GM12878 (cell line): ENCODE results near the gene TMEM253. TPM values are rescaled to one million over a fixed set of nuclear protein-coding genes. Genes with fewer than 3 reads are reported as not detected.

Experiments used
- ATAC-seq: fragments of 200-7000 bp; cut with Tn5 transposase; 3 replicates; pipeline ENCODE4 v1.9.1; 2020; ENCODE audit warnings: mild to moderate bottlenecking, moderate library complexity
- BruUV-seq: library from RNA; stranded (reverse); fragments of 400-500 nt; replicated peaks from 2 replicates; lab custom pipeline; 2021; lab: Mats Ljungman, UMichigan
- CTCF ChIA-PET: fragments of 300-600 bp; sonication (Branson Sonifier 250); formaldehyde crosslinking; extraction: SDS; loops from one replicate; lab custom pipeline; 2021; ENCODE audit warnings: inconsistent platforms; lab: Yijun Ruan, JAX
- POLR2A ChIA-PET: fragments of 350-600 bp; formaldehyde crosslinking; extraction: SDS; loops from one replicate; lab custom pipeline; 2021; ENCODE audit warnings: inconsistent platforms; lab: Charles Lee
- RAD21 ChIA-PET: fragments of 300-600 bp; sonication (Branson Sonifier 250); formaldehyde crosslinking; loops from one replicate; lab custom pipeline; 2023; ENCODE audit warnings: antibody characterized with exemption; ENCODE audit not compliant: unreplicated experiment; lab: Charles Lee
- SMC1A ChIA-PET: fragments of 300-600 bp; sonication (Branson Sonifier 250); formaldehyde crosslinking; loops from one replicate; lab custom pipeline; 2023; ENCODE audit not compliant: unreplicated experiment, uncharacterized antibody; lab: Charles Lee
- DNase-seq: peaks from one replicate; pipeline ENCODE4 v3.0.0-alpha.2; 2011; ENCODE audit warnings: low read depth, low spot score
- FAIRE-seq: peaks from 3 replicates; lab custom pipeline; 2011; peaks lifted over from hg19 to GRCh38; lab: Jason Lieb, UNC
- H2AFZ ChIP-seq: 2 replicates; pipeline ENCODE4 v1.6.0; 2011; ENCODE audit warnings: low read depth, low read length, control low read depth; ENCODE audit not compliant: control insufficient read depth
- H3K27ac ChIP-seq: 2 replicates; pipeline ENCODE4 v1.5.1; 2011; ENCODE audit warnings: control low read depth; ENCODE audit not compliant: control insufficient read depth, insufficient read depth
- H3K27me3 ChIP-seq, 2 experiments: replicated peaks in 1 of 2; 2 replicates each; pipeline versions ENCODE4 v1.6.0 to v1.6.1; 2011; ENCODE audit warnings: low read length in 1 of 2; ENCODE audit not compliant: control insufficient read depth in 2 of 2, insufficient read depth in 2 of 2
- H3K36me3 ChIP-seq, 2 experiments: 2 replicates each; pipeline ENCODE4 v1.5.1; 2011; ENCODE audit warnings: low read length in 1 of 2; ENCODE audit not compliant: control insufficient read depth in 2 of 2, insufficient read depth in 2 of 2
- H3K4me1 ChIP-seq: 2 replicates; pipeline ENCODE4 v1.6.1; 2011; ENCODE audit warnings: mild to moderate bottlenecking, low read length, moderate library complexity, mixed read lengths; ENCODE audit not compliant: control insufficient read depth, insufficient read depth
- H3K4me2 ChIP-seq: 2 replicates; pipeline ENCODE4 v1.6.0; 2011; ENCODE audit warnings: control low read depth; ENCODE audit not compliant: control insufficient read depth, insufficient read depth
- H3K4me3 ChIP-seq: fragments of 200-600 bp; sonication (generic); 2 replicates; pipeline ENCODE4 v1.5.1; 2016
- H3K79me2 ChIP-seq: 2 replicates; pipeline ENCODE4 v1.6.0; 2011; ENCODE audit warnings: low read length; ENCODE audit not compliant: control insufficient read depth, insufficient read depth
- H3K9ac ChIP-seq: 2 replicates; pipeline ENCODE4 v1.8.0; 2011; ENCODE audit warnings: low read length, control low read depth, mixed read lengths; ENCODE audit not compliant: control insufficient read depth, insufficient read depth
- H3K9me3 ChIP-seq: replicated peaks from 3 replicates; pipeline ENCODE4 v1.5.1; 2011; ENCODE audit warnings: mild to moderate bottlenecking, low read length; ENCODE audit not compliant: control insufficient read depth, insufficient read depth
- H4K20me1 ChIP-seq: 2 replicates; pipeline ENCODE4 v1.6.0; 2011; ENCODE audit not compliant: control insufficient read depth, insufficient read depth
- CBX3 ChIP-seq: fragments of 200-600 bp; sonication (generic); IDR thresholded peaks from 2 replicates; pipeline ENCODE4 v1.6.1; 2016; ENCODE audit warnings: low read depth, borderline replicate concordance
- RELB ChIP-seq: fragments of 450-650 bp; IDR thresholded peaks from 2 replicates; pipeline ENCODE4 v1.6.1; 2017; ENCODE audit warnings: low read depth, mild to moderate bottlenecking, moderate library complexity
- TCF7 ChIP-seq: IDR thresholded peaks from 2 replicates; pipeline ENCODE4 v1.6.1; 2014; ENCODE audit warnings: antibody characterized with exemption, borderline replicate concordance
- WGBS: methylation state at CpG from one replicate; pipeline ENCODE4 v1.1.6; 2016; ENCODE audit warnings: low lambda C conversion rate; ENCODE audit not compliant: insufficient replicate concordance, insufficient coverage; ENCODE audit errors: missing lambda C conversion rate; 5-methylcytosine and 5-hydroxymethylcytosine counted together
- in situ Hi-C: fragments of 300-500 bp; cut with MboI; formaldehyde crosslinking; loops from 9 replicates; pipeline ENCODE4 v1.14.3; 2018; ENCODE audit warnings: mixed read lengths
- intact Hi-C: fragments of 100-400 bp; cut with micrococcal nuclease; formaldehyde crosslinking; loops from one replicate; pipeline ENCODE4 v1.14.2; 2022; ENCODE audit not compliant: unreplicated experiment
- polyA plus RNA-seq, 11 experiments: library from polyadenylated mRNA; depleted of rRNA in 4 of 11; unstranded in 6 of 11; stranded (reverse) in 5 of 11; fragments of >200 nt; fragmentation: Nextera tagmentation in 4 of 11; fragmentation: Illumina TruSeq in 1 of 11; extraction: Ambion mirVana in 4 of 11; extraction: Trizol in 1 of 11; gene quantifications; 1 replicate in 1 of 11; 2 replicates in 10 of 11; pipeline versions ENCODE4 v1.2.1 to v1.2.3, GENCODE V29; 2011 to 2016; ENCODE audit warnings: inconsistent platforms in 2 of 11, missing spikeins in 2 of 11, low read depth in 1 of 11
- total RNA-seq, 4 experiments: library from RNA; depleted of rRNA in 3 of 4; stranded (reverse); fragments of >200 nt in 3 of 4; fragmentation: Illumina TruSeq in 1 of 4; extraction: Trizol in 1 of 4; gene quantifications; 2 replicates each; pipeline versions ENCODE4 v1.2.1 to v1.2.3, GENCODE V29; 2013 to 2021

The TMEM253 gene
- total and polyA plus RNA-seq, 10 of the 15 experiments (the other 5 are each of a cell fraction or from before 2014, with no cell fraction given) = 0.11 to 0.48 TPM; not detected in 8

DNA sequence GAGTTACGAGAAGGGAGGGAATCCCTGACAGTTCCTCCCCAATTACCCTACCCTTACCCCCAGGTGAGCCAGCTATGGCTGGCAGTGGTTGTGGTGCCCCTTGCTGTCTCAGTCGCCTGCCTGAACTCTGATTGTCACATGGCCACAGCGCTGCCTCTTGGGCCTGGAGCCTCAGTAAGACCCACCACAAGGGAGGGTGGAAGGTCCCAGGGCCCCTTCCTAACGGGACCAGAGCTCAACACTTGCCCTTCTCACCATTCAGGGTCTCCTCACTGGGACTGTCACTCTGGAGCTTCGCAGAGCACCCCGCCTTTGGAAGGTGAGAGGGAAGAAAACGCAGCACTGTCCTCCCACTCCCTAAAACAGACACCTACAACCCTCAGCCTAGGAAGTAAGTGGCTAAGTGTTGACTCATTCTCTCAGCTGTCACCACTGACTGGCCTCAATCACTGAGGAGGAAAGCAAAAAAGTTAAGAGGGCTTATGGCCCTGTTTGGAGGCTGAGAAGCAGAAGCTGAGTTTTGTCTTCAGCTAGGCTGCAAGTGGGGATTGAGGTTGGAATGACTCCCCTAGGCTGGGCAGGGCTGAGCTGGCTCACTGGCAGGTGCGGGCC, 1.0 kb downstream of the TMEM253 start:
- Histone ChIP-seq H3K36me3 (no peaks in the 10 kb centered on the region), H3K79me2 (no peaks in the 10 kb centered on the region; the same call in 1 of the 2 replicates), H4K20me1 (no peaks in the 10 kb centered on the region), H3K9me3 (no peaks in the 10 kb centered on the region), H3K4me2 (no peak overlapping the region), H3K4me3 (no peak overlapping the region), H3K9ac (no peak overlapping the region), H3K27ac (no peak overlapping the region), H2AFZ (no peak overlapping the region), H3K27me3 (peaks cover 2 to 3% of the 10 kb centered on the region in 2 experiments; a peak in 2 of 4 replicates), H3K4me1 (peaks cover 12% of the 10 kb centered on the region)
- WGBS = 62% methylated on average over 8 of the region's 8 CpGs
- in situ Hi-C loops = loop anchor here (5.0 kb wide), 1 partner anchor 85 kb away; no protein-coding TSS in a partner anchor
- ChIA-PET CTCF (interaction anchor here (0.7 to 10.6 kb wide), 9 partner anchors 7 to 378 kb away, joined by 3 to 253 read pairs (median 61); partner anchors contain the start of genes ARHGEF40 and SLC39A2), RAD21 (interaction anchor here (0.8 to 5.4 kb wide), 5 partner anchors 9 to 94 kb away, joined by 6 to 55 read pairs (median 42); partner anchors contain the start of gene ARHGEF40), POLR2A (interaction anchor here (1.1 to 1.5 kb wide), 2 partner anchors 9 to 457 kb away, joined by 3 to 4 read pairs; no protein-coding TSS in a partner anchor), SMC1A (interaction anchor here (1.4 to 7.8 kb wide), 2 partner anchors 9 to 88 kb away, joined by 7 to 99 read pairs; no protein-coding TSS in a partner anchor)
- intact Hi-C loops = loop anchor here (5.0 kb wide), 1 partner anchor 760 kb away; the partner anchor contains the start of gene PARP2
- TF ChIP-seq CBX3 (no peak), RELB (no peak), TCF7 (no peak)
- no peak for ATAC-seq
- DNase-seq = no peak
- no TSS peak for BruUV-seq
- no peak for FAIRE-seq
